Measurements from ENCODE around the gene MED15.

The MED15 gene

GRCh38 chr22:20530368-20531153 lies 23.2 kb downstream of the MED15 start:
- ATAC-seq (ENCODE audit: insufficient read depth, low read depth) (no peak), DNase-seq (no peak)
- no peak overlapping the region for H3K4me2 ChIP-seq (ENCODE audit: insufficient read depth, low read length)
- no peak overlapping the region for H3K9ac ChIP-seq (ENCODE audit: low read depth, low read length)
- peaks cover 94% of the 10 kb centered on the region for H3K79me2 ChIP-seq (ENCODE audit: insufficient read depth, low read length)
- no peaks in the 10 kb centered on the region; the same call in 1 of the 2 replicates for H3K4me1 ChIP-seq (ENCODE audit: insufficient read depth, low read length)
- no peak overlapping the region for H3K27ac ChIP-seq (ENCODE audit: low read length)
- no peaks in the 10 kb centered on the region for H3K27me3 ChIP-seq (ENCODE audit: insufficient read depth, low read length, poor library complexity)
- H3K36me3 ChIP-seq (ENCODE audit: insufficient read depth, low read length): peaks cover 66% of the 10 kb centered on the region
- H4K20me1 ChIP-seq (ENCODE audit: insufficient read depth, low read length): peaks cover 83% of the 10 kb centered on the region
- H2AFZ ChIP-seq (ENCODE audit: low read depth, low read length): no peak overlapping the region
- H3K9me3 ChIP-seq (ENCODE audit: insufficient read depth, low read length, severe bottlenecking): no peaks in the 10 kb centered on the region
- no peak overlapping the region for H3K4me3 ChIP-seq (ENCODE audit: low read depth in 1 of 2, low read length in 2 of 2)
- TF ChIP-seq EZH2 (IDR thresholded peaks at IDR 0.05; ENCODE audit: borderline replicate concordance, low read depth, low read length, severe bottlenecking) (no peak), CTCF (IDR thresholded peaks at IDR 0.05; ENCODE audit: borderline replicate concordance, extremely low read depth, low read length, poor library complexity, severe bottlenecking) (peak; percentile 2)

- ATAC-seq (ENCODE audit: insufficient read depth, low read depth) (no peak), DNase-seq (no peak)
- TF ChIP-seq EZH2 (IDR thresholded peaks at IDR 0.05; ENCODE audit: borderline replicate concordance, low read depth, low read length, severe bottlenecking) (no peak), CTCF (IDR thresholded peaks at IDR 0.05; ENCODE audit: borderline replicate concordance, extremely low read depth, low read length, poor library complexity, severe bottlenecking) (no peak)
- no peak overlapping the region for H3K4me3 ChIP-seq (ENCODE audit: low read depth in 1 of 2, low read length in 2 of 2)
- H4K20me1 ChIP-seq (ENCODE audit: insufficient read depth, low read length): peaks cover 80% of the 10 kb centered on the region
- no peak overlapping the region for H3K4me2 ChIP-seq (ENCODE audit: insufficient read depth, low read length)
- H3K79me2 ChIP-seq (ENCODE audit: insufficient read depth, low read length): peaks cover 91% of the 10 kb centered on the region
- peaks cover 63% of the 10 kb centered on the region for H3K36me3 ChIP-seq (ENCODE audit: insufficient read depth, low read length)
- H3K9ac ChIP-seq (ENCODE audit: low read depth, low read length): no peak overlapping the region
- no peaks in the 10 kb centered on the region for H3K27me3 ChIP-seq (ENCODE audit: insufficient read depth, low read length, poor library complexity)
- no peaks in the 10 kb centered on the region; the same call in 1 of the 2 replicates for H3K4me1 ChIP-seq (ENCODE audit: insufficient read depth, low read length)
- H2AFZ ChIP-seq (ENCODE audit: low read depth, low read length): no peak overlapping the region
- H3K27ac ChIP-seq (ENCODE audit: low read length): no peak overlapping the region; the same call in 1 of the 2 replicates
- H3K9me3 ChIP-seq (ENCODE audit: insufficient read depth, low read length, severe bottlenecking): no peaks in the 10 kb centered on the region
Observed at GRCh38 chr22:20531154-20531403, 23.7 kb downstream of the MED15 start.

GRCh38 chr22:20531404-20532201 lies 24.2 kb downstream of the MED15 start:
- Histone ChIP-seq H3K27ac (ENCODE audit: low read length) (peak overlapping the region; percentile 42; the same call in 1 of the 2 replicates), H3K9ac (ENCODE audit: low read depth, low read length) (no peak overlapping the region), H2AFZ (ENCODE audit: low read depth, low read length) (no peak overlapping the region), H3K79me2 (ENCODE audit: insufficient read depth, low read length) (peaks cover 90% of the 10 kb centered on the region), H3K4me3 (ENCODE audit: low read depth in 1 of 2, low read length in 2 of 2) (no peak overlapping the region), H3K36me3 (ENCODE audit: insufficient read depth, low read length) (peaks cover 59% of the 10 kb centered on the region), H4K20me1 (ENCODE audit: insufficient read depth, low read length) (peaks cover 79% of the 10 kb centered on the region), H3K27me3 (ENCODE audit: insufficient read depth, low read length, poor library complexity) (no peaks in the 10 kb centered on the region), H3K4me2 (ENCODE audit: insufficient read depth, low read length) (no peak overlapping the region), H3K4me1 (ENCODE audit: insufficient read depth, low read length) (no peaks in the 10 kb centered on the region; the same call in 1 of the 2 replicates), H3K9me3 (ENCODE audit: insufficient read depth, low read length, severe bottlenecking) (no peaks in the 10 kb centered on the region)
- peak; percentile 43; the same call in 2 of the 3 replicates for ATAC-seq (ENCODE audit: insufficient read depth, low read depth)
- DNase-seq: no peak
- TF ChIP-seq EZH2 (IDR thresholded peaks at IDR 0.05; ENCODE audit: borderline replicate concordance, low read depth, low read length, severe bottlenecking): no peak
- TF ChIP-seq CTCF (IDR thresholded peaks at IDR 0.05; ENCODE audit: borderline replicate concordance, extremely low read depth, low read length, poor library complexity, severe bottlenecking): no peak
